Measurements from ENCODE around the gene SFRP5. TPM values are rescaled to one million over a fixed set of nuclear protein-coding genes. Genes with fewer than 3 reads are reported as not detected.

SFRP5 gene
- total and polyA plus RNA-seq, 10 of the 15 experiments (the other 5 are each of a cell fraction or from before 2014, with no cell fraction given): not detected

DNA sequence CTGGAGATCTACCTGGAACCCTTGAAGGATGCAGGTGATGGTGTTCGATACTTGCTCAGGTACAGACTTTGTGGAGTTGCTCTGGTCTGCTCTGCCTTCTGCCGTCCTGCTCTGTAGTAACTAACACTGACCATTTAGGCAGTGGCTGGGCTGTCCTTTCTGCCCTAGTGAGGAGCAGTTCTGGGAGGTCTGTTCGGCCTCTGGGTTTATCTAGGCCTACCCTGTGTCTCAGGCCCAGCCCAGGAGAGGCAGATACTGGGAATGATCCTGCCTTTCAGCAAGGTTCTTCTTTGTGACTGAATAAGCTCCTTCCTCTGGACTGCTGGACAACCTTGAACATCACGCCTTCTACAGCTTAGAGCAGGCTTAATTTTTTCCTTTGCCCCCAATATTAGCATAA is 33.2 kb downstream of the SFRP5 start (continued):
- TF ChIP-seq, protein P1, sequence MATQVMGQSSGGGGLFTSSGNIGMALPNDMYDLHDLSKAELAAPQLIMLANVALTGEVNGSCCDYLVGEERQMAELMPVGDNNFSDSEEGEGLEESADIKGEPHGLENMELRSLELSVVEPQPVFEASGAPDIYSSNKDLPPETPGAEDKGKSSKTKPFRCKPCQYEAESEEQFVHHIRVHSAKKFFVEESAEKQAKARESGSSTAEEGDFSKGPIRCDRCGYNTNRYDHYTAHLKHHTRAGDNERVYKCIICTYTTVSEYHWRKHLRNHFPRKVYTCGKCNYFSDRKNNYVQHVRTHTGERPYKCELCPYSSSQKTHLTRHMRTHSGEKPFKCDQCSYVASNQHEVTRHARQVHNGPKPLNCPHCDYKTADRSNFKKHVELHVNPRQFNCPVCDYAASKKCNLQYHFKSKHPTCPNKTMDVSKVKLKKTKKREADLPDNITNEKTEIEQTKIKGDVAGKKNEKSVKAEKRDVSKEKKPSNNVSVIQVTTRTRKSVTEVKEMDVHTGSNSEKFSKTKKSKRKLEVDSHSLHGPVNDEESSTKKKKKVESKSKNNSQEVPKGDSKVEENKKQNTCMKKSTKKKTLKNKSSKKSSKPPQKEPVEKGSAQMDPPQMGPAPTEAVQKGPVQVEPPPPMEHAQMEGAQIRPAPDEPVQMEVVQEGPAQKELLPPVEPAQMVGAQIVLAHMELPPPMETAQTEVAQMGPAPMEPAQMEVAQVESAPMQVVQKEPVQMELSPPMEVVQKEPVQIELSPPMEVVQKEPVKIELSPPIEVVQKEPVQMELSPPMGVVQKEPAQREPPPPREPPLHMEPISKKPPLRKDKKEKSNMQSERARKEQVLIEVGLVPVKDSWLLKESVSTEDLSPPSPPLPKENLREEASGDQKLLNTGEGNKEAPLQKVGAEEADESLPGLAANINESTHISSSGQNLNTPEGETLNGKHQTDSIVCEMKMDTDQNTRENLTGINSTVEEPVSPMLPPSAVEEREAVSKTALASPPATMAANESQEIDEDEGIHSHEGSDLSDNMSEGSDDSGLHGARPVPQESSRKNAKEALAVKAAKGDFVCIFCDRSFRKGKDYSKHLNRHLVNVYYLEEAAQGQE (IDR thresholded peaks at IDR 0.05; ENCODE audit: low read depth, low read length): no peak
- TF ChIP-seq, protein P2, sequence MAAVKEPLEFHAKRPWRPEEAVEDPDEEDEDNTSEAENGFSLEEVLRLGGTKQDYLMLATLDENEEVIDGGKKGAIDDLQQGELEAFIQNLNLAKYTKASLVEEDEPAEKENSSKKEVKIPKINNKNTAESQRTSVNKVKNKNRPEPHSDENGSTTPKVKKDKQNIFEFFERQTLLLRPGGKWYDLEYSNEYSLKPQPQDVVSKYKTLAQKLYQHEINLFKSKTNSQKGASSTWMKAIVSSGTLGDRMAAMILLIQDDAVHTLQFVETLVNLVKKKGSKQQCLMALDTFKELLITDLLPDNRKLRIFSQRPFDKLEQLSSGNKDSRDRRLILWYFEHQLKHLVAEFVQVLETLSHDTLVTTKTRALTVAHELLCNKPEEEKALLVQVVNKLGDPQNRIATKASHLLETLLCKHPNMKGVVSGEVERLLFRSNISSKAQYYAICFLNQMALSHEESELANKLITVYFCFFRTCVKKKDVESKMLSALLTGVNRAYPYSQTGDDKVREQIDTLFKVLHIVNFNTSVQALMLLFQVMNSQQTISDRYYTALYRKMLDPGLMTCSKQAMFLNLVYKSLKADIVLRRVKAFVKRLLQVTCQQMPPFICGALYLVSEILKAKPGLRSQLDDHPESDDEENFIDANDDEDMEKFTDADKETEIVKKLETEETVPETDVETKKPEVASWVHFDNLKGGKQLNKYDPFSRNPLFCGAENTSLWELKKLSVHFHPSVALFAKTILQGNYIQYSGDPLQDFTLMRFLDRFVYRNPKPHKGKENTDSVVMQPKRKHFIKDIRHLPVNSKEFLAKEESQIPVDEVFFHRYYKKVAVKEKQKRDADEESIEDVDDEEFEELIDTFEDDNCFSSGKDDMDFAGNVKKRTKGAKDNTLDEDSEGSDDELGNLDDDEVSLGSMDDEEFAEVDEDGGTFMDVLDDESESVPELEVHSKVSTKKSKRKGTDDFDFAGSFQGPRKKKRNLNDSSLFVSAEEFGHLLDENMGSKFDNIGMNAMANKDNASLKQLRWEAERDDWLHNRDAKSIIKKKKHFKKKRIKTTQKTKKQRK (IDR thresholded peaks at IDR 0.05; ENCODE audit: low read depth, low read length): no peak
- TF ChIP-seq ZZZ3 (IDR thresholded peaks at IDR 0.05; ENCODE audit: control insufficient read depth, insufficient read length, low read depth) (no peak), IKZF1 (conservative IDR thresholded peaks at IDR 0.05) (no peak), HDAC6 (IDR thresholded peaks at IDR 0.05; ENCODE audit: unreplicated experiment) (no peak), HDAC2 (IDR thresholded peaks at IDR 0.05) (no peak), POLR2AphosphoS5 (IDR thresholded peaks at IDR 0.05; ENCODE audit: low read length) (no peak), IKZF2 (IDR thresholded peaks at IDR 0.05) (no peak), RBBP5 (conservative IDR thresholded peaks at IDR 0.05) (no peak), MYC (IDR thresholded peaks at IDR 0.05; ENCODE audit: insufficient read depth, insufficient read length, insufficient replicate concordance, low read length, severe bottlenecking) (no peak), ZSCAN29 (IDR thresholded peaks at IDR 0.05) (no peak), SP1 (IDR thresholded peaks at IDR 0.05; ENCODE audit: low read depth, low read length) (no peak)
- TF ChIP-seq, protein P3, sequence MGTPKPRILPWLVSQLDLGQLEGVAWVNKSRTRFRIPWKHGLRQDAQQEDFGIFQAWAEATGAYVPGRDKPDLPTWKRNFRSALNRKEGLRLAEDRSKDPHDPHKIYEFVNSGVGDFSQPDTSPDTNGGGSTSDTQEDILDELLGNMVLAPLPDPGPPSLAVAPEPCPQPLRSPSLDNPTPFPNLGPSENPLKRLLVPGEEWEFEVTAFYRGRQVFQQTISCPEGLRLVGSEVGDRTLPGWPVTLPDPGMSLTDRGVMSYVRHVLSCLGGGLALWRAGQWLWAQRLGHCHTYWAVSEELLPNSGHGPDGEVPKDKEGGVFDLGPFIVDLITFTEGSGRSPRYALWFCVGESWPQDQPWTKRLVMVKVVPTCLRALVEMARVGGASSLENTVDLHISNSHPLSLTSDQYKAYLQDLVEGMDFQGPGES (IDR thresholded peaks at IDR 0.05): no peak
